HG02610 (cell line): ENCODE results near the gene PRR30.

ENCODE experiments used
- ATAC-seq: cut with Tn5 transposase; IDR thresholded peaks from one replicate; pipeline ENCODE4 v1.9.1; 2021; ENCODE audit warnings: mild to moderate bottlenecking, moderate library complexity; ENCODE audit not compliant: unreplicated experiment

The PRR30 gene

DNA sequence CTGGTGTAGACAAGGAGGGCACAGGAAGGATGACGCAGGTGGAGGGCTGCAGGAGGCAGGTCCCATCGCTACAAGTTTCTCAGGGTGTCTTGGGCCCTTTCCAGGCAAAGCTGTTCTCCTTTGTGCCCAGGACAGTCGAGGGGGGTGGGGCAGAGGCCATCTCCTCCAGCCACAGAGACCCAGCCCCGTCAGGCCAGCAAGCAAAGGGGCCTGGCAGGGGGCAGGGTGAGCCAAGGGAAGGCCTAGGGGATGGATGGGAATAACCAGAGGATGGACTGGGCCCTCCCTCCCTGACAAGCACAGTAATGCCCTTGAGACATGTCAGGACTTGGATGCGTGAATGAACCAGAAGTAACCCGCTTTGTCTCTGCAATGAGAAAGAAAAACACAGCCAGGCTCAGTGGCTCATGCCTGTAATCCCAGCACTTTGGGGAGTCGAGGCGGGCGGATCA is 15.9 kb upstream of the PRR30 start:
- no peak for ATAC-seq

DNA sequence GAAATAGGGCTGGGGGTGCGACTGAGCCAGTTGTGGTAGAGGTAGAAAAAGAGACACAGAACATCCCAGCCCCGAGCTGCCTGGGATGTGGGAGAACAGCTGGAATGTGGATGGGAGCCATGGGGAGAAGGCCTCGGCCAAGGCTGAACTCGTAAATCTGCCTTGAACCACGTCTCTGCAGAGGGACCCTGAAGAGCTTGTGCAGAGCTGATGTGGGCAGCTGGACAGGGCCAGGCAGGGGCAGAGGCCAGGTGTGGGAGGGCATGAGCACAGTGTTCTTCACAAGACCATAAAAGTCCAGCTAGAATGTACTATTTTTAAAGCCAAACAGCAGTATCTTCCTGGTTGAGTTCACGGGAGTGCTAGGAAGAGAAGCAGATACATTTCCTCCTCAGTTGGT is 15.3 kb upstream of the PRR30 start:
- ATAC-seq, result no peak

DNA sequence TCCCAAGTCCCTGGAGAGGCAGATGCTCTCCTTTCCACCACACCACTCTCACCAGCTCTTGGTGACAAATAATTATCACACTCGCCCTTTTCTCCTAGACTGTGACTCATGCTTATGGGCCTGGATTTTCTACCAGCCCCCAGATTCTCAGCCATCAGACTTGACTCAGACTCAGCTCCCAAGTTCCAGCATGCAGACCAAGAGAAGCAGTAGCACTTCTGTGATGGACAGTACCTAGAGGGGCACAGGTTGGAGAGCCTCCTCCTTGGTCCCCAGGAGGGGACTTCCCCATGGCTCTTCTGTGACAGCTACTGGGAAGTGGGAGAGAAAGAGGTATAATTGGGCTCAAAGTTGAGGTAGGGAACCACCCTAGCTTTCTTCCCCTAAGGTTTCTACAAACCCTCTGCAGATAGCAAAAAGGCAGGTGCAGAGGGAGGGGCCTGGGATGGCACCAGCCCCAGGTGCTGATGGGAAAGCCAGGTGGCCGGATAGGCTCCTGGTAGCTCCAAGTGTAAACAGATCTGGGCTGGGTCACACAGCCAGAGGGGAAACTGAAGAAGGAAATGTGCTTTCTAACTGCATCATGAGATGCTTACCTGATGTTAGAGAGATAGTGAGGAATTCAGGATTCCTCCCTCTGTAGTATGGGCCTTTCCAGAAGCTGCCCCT is 13.7 kb upstream of the PRR30 start:
- ATAC-seq, result no peak

DNA sequence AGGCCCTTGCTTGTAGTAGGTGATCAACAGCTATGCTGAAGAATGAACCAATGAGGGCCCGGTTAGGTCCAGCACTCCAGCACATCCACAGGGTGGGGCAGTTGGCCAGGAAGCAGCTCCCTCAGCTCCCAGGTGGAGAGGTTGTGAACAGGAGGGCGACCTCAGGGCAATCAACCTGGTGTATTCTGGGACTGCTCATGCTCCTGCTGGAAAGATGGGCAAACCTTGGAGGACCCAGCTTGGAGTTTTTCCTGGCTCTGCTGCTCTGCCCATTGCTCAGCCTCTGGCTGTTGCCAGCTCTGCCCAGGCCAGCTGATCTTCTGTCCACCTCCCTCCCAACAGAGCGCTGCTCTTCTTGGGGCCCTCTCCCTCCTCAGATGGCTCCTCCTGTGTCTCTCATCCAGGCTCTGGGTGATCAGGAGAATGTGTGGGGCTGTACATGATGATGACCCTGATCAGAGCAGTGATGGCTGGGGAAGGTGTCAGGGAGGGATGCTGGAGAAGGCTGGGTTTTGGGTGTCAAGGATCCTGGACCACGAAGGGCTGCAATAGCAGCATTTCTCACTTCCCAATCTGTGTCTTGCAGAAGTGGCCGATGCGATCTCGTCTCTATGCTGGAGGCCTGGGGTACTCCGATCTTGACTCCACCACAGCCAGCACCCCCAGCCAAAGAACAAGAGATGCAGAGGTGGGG is 13.0 kb upstream of the PRR30 start:
- ATAC-seq, result no peak

DNA sequence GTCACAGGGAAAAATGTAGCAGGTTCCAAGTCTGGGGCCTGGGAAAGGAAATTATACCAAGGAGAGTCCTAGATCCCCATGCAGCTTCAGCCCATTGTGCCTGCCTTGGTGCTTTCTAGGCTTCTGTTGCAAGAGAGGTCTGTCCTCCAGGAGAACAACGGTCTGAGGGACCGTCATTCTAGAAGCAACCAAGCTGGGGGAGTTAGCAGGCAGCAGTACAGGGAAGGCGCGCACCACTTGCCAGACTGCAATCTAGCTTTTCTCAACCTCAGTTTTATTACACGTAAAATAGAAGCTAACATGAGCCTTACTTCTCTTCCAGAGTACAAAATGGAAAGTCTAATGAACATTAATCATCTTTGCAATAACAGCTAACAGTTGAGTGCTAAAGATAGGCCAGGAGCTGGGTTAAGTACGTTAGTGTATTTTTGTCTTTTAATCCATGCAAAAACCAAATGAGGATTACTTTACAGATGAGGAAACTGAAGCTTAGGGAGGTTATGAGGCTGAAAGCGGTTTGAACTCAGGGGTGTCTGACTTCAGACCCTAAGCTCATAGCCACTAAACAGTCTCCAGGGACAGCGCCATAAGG is 11.5 kb upstream of the PRR30 start:
- no peak for ATAC-seq

DNA sequence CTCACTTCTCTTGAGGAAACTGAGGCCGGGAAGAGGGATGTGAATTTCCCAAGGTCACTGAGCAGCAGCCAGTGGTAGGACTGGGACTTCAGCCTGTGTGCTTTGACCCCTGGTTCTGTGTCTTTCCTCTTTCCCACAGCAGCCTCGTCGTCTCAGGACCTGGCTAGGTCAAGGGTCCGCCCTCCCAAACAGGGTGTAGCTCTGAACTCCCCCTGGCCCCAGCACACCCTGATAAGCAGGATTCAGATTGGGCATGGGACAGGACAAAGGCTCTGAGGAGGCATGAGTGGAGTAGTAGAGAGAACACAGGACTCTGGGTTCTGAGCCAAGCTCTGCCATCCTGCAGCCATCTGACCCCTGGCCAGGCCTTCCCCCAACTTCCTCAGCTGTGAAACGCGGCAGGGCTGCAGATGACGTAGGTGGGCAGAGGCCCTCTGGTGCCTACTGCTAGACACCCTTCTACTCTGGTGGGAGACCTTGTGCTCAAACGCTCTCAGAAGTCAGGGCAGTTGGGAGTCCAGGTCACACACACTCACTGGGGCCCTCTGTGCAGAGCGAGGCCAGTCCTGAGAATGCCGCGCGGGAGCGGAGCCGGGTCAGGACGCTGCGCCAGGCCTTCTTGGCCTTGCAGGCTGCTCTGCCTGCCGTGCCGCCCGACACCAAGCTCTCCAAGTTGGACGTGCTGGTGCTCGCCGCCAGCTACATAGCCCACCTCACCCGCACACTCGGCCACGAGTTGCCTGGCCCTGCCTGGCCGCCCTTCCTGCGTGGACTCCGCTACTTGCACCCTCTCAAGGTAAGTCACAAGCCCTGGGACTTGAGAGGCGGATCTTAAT is 10.6 kb upstream of the PRR30 start:
- ATAC-seq, result no peak

DNA sequence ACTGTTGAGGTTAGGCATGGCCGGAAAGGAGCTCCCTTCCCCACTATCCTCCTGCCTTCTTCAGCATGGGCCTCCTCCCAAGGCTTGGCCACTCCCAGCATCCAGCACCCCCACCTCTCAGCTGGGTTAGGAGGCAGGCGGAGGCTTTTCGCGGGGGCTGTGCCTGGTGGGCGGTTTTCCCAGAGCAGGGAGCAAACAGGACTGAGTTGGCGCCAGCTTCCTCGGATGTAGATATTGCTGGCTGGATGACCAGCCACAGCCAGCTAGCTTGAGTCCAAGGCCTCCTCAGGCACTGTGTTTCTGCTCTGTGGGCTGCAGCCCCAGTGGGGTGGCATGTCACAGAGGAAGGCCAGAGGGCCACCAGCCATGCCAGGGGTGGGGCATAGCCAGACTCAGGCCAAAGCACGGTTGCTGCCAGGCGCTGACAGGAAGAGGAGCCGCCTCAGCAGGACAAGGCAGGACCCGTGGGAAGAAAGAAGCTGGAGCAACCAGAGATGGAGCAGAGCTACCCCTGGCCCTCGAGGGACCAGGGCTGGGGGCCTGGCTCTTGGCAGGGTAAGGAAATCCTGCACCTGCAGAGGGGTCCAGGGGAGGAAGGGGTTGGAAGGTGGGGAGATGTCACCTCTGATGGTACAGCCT is 9.7 kb upstream of the PRR30 start, which contains the start of gene TCF23:
TSS of gene TCF23 (plus strand) at position 204 of the 639 bp plus-strand sequence. CDS start at position 334, 130 bp downstream.
- no peak for ATAC-seq

DNA sequence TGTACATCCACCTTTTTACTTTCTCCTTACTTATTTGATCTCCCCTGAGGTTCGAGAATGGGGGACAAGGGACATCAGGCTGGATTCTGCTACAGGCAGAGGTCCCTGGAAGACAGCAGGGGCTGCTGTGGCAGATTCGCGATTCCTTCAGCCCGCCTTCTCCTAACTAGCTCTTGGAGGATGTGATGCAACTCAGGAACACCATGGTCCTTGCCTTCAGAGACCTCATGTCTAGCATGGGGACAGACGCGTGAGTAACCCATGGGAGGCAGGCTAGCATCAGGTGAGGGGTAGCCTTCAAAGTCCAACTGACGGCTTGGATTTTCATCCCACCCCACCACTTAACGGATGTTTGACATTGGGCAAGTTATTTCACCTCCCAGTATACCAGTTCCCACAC is 8.7 kb upstream of the PRR30 start:
- ATAC-seq, result no peak

DNA sequence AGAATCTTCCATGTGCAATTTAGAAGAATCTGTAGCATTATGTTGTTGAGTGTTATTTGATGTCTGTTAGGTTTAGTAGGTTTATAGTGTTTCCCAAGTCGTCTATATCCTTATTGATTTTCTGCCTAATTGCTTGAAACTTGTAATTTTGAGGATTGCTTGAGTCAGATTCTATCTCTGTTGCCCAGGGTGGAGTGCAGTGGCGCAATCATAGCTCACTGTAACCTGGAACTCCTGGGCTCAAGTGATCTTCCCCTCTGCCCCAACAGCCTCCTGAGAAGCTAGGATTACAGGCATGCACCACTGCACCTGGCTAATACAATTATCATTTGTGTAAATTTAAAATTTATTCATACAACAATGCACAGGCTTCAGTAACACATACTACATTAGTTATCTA is 6.5 kb upstream of the PRR30 start:
- no peak for ATAC-seq

DNA sequence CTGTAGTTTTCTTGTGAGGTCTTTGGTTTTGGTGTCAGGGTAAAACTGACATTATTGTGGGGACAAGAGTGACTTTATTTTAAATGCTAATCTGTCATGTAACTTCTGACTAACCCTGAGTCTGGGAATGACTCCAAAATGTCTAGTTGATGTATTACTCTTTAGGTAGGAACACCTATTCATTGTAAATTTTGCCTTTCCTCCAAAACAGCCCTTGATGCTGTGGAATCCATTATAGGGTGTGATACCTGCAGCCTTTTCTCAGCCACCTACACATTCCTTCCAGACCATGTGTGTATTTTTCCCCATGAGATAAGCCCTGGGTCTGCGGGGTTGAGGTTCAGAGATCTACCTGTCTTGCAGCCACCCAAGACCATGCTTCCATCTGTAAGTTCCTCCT is 4.1 kb upstream of the PRR30 start:
- ATAC-seq, result no peak

DNA sequence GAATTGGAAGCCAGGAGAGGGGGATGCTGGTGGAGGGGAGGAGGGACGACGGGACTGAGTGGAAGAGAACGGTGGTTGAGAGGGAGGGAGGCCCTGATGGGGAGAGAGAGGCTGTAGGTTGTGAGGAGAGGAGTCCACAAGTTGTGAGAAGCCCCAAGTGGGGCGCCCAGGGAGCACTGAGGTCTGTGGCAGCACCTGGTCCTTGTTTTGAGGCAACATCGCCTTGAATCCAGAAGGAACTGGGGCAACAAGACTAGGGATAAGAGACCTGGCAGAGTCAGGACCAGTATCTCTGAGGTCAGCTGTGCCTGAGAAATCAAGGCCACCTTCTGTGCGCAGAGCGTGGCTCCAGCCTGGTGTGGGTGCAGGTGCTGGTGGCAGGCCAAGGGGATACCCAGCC is 1.1 kb downstream of the PRR30 start:
- ATAC-seq, result no peak

DNA sequence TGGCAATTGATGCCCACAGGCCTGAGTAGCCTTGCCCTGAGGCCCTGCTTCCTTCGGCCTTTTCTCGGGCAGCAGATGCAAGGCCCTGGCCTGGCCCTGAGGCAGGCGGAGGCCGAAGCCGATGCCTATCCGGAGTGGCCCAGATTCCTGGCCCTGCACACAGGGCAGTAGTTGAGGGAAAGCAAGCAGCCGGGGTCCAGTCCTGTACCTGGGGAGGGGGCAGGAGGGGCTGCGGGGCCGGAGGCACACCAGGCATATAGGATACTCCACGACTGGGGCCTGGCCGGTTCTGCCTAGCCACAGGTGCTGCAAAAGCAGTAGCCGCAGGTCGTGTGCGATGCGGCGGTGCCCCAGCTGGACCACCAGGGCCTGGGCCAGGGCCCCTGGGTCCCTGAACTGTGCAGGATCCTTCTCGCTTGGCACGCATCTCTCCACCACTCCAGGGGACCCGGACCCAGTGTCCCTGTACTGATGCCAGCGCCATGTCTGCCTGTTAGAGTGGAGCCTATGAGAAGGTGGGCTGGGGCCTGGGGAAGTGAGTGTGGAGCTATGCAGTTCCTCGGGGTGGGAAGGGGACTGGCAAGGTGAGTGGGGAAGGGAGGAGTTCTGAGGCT is 1.8 kb downstream of the PRR30 start:
- ATAC-seq, result no peak

DNA sequence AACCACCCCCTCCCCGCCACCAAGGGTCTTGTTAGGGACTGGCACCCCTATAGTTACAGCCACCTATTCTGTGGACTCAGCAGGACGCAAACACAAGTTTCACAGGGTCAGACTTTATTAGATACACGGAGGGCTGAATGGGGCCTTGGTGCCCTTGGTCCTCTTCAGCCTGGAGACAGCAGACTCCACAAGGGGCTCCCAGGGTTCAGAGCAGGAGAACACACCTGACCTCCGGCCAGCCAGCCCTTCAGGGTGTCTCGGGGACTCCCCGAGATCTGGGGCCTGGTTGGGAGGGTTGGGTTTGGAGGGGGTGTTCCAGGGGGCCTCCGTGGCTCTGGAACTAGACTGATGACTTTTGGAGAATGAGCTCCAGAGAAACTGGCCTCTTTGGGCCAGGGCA is 2.5 kb downstream of the PRR30 start:
- ATAC-seq, result no peak

DNA sequence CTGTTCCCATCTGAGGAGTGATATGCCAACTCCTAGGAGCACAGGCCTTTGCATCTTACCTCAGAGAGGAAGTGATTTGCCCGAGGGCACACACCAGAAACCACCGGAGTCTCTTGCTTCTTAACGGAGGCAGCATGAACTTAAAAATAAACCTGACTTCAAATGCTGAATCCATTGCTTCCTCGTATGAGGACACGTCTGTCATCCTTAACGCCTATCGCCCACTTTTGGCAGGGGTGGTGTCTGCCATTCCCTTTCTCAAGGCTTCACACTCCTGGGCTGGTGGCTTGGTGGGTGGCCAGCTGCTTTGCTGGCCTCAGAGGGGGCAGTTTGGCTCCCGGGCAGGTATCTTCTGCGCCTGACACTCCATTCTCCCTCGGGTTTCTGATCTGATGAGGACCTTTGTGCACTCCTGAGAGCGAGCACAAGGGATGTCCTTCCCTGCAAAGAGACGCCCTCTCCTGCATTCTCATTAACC is 3.7 kb downstream of the PRR30 start:
- ATAC-seq, result no peak

DNA sequence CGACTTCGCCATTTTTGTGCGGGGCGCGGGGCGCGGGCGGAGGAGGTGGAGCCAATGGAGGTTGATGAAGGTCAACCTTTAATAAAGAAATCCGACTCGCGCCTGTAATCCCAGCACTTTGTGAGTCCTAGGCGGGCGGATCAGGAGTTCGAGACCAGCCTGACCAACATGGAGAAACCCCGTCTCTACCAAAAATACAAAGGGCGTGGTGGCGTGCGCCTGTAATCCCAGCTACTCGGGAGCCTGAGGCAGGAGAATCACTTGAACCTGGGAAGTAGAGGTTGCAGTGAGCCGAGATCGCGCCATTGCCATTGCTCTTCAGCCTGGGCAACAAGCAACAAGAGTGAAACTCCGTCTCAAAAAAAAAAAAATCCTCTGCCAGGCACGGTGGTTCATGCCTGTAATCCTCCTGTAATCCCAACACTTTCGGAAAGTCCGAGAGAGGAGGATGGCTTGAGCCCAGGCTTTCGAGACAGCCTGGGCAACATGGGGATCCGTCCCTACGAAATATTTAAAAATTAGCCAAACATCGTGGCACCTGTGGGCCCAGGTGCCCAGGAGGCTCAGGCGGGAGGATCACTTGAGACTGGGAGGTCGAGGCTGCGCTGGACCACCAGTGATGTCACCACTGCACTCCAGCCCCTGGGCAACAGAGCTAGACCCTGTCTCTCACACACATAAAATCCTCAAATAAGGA is 4.3 kb downstream of the PRR30 start:
- no peak for ATAC-seq

DNA sequence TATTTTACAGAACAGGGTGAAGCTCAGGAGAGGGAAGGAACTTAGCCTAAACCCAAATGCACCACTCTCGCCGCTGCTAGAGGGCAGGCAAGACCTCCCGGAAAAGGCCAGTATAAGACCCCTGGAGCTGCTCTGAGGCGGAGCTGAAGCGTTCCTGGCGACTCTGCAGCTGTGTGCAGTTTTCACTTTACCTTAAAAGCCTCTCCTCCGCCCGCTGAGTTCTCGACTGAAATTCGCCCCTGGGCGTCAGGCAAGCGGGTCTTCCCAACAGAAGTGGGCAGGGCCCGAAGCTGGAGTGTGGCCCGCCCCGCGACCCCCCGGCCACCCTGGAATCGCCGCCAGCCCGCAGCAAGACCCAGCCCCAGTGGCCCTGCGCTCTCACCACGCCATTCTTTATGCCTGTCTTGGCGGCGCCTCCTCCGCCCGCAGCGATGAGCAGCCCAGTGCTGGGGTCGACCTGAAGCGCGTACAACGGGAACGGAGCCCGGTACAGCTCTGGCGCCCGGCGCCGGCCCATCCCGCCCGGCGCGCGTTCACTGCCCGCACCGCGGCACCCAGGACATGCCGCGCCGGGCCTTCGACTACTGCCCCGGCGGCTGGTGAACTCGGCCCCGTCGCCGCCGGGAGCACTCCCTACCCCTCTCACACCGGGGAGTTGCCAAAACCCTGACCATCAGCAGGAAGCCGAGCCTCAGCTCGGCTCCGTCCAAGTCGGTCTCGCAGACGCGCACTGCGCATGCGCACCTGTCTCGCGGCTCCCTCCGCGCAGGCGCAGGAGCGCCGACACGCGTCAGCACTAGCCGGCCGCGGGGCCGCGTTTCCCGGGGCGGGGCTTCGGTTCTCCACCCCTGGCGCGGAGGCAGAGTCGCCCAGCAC is 5.1 kb downstream of the PRR30 start, which contains the start of gene PREB:
TSS of gene PREB (minus strand) at position 732 of the 876 bp plus-strand sequence. CDS start at position 517, 215 bp downstream.
- peak; percentile 88 for ATAC-seq

DNA sequence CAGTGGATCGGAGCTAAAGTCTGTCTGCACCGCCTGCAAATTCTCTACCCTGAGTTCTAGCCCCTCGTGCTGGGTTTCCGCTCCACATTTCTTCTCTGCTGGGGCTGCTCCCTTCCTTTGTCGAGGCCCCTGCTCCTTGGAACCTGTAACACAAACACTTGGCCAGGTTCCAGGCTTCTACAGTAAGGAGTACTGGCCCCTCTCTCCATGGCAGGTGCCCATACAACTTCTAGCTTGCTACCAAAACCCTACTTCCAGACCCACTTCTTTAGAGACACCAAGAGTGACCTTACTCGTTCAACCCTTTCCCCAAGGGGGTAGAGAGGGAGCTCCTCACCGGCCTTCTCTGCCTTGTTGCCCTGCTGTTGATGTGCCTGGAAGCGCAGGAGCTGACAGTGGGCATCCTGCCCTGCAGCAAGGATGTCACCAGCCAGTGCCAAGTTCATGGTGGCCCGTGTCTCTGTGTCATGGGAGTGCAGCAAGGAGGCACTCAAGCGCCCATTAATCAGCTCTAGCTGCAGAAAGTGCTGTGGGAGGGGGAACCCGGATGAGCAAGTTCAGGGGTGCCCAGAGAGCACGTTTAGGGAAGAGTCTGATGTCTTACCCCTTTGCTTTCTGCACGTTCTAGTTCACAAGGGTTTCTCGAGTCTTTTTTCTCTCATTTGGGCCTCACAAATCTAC is 5.9 kb downstream of the PRR30 start:
- ATAC-seq, result no peak

DNA sequence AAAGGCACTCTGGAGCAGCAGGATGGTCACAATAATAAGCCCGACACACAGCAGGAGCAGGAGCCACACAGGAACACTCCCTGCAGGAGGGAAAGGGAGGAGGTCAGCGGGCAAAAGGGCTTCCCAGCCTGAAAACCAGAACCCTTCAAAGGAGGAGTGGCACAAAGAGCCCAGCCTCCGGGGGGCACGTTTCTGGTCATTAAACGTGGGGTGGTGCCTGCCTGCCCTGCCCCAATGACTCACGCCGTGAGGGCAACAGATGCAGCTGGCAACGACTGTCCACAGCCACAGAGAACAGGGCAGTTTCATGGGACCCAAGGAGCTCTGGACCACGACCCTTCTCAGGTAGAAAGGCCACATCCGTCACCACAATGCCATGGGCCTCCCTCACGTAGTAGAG is 7.8 kb downstream of the PRR30 start:
- ATAC-seq, result no peak
